Body of pancreas (tissue), 4 donors: Measurements from ENCODE around the gene RET. TPM values are rescaled to one million over a fixed set of nuclear protein-coding genes. Genes with fewer than 3 reads are reported as not detected.

ENCODE experiments used
- ATAC-seq: fragments of 150-250 bp; one replicate; pipeline ENCODE4 v1.9.1; 2016
- DNase-seq, 4 donors: peaks; one replicate each; pipeline ENCODE4 v3.0.0-alpha.2; 2019
- H3K27ac ChIP-seq, 4 donors: fragments of 200-600 bp; sonication (generic); 1 replicate in 3 of 4; 2 replicates in 1 of 4; pipeline versions ENCODE4 v1.5.1 to v1.6.1; 2016 to 2019; ENCODE audit warnings: mild to moderate bottlenecking in 1 of 4, mixed read lengths in 1 of 4, moderate library complexity in 1 of 4
- H3K27me3 ChIP-seq, 2 donors: fragments of 200-600 bp; sonication (generic); one replicate each; pipeline ENCODE4 v1.6.0; 2016; ENCODE audit warnings: mild to moderate bottlenecking in 1 of 2
- H3K36me3 ChIP-seq, 2 donors: fragments of 200-600 bp; sonication (generic); replicated peaks in 1 of 2; 2 replicates each; pipeline ENCODE4 v1.5.1; 2016; ENCODE audit warnings: low read depth in 2 of 2; ENCODE audit not compliant: insufficient read depth in 1 of 2
- H3K4me1 ChIP-seq: fragments of 200-600 bp; sonication (generic); one replicate; pipeline ENCODE4 v1.6.0; 2016
- H3K4me3 ChIP-seq, 2 donors: fragments of 200-600 bp; sonication (generic); 1 replicate in 1 of 2; 2 replicates in 1 of 2; pipeline ENCODE4 v1.5.1; 2016 to 2019
- H3K9me3 ChIP-seq, 3 donors: fragments of 200-600 bp; sonication (generic); 1 replicate in 2 of 3; 2 replicates in 1 of 3; pipeline ENCODE4 v1.5.1; 2016
- CTCF ChIP-seq, 7 experiments: fragments of 450-650 bp in 4 of 7; fragments of 200-600 bp in 3 of 7; sonication (generic) in 3 of 7; IDR thresholded peaks; one replicate each; pipeline ENCODE4 v1.5.1; 2016 to 2019; ENCODE audit warnings: antibody characterized with exemption in 7 of 7
- POLR2A ChIP-seq, 3 donors: fragments of 450-650 bp; IDR thresholded peaks; one replicate each; pipeline ENCODE4 v1.6.1; 2016; ENCODE audit warnings: antibody characterized with exemption in 3 of 3, mild to moderate bottlenecking in 2 of 3
- WGBS, 2 donors: methylation state at CpG; one replicate each; pipeline ENCODE4 v1.1.5; 2017; 5-methylcytosine and 5-hydroxymethylcytosine counted together
- intact Hi-C: fragments of 100-400 bp; cut with DNase I; formaldehyde crosslinking; loops from one replicate; pipeline ENCODE4 v1.15.1; 2023
- total RNA-seq, 2 donors: library from RNA; depleted of rRNA; stranded (reverse); fragments of >200 nt; gene quantifications; one replicate each; pipeline ENCODE4 v1.1.0, GENCODE V29; 2016

The RET gene
- total RNA-seq, 2 donors from 2014 or later, result 0.78 to 1.6 TPM

GRCh38 chr10:43109671-43110249, 32.9 kb downstream of the RET start:
- intact Hi-C loops, result loop anchor here (5.0 to 10.0 kb wide), 2 partner anchors 232 to 355 kb away; no protein-coding TSS in a partner anchor
- no peaks in the 10 kb centered on the region for H3K9me3 ChIP-seq
- no peak overlapping the region for H3K4me3 ChIP-seq
- no peak overlapping the region for H3K27ac ChIP-seq
- peaks cover 12% of the 10 kb centered on the region for H3K4me1 ChIP-seq
- DNase-seq (no peak), ATAC-seq (no peak)
- WGBS, 2 donors, result 69 to 80% methylated on average over 19 to 20 of the region's 20 CpGs
- no peaks in the 10 kb centered on the region for H3K27me3 ChIP-seq
- no peaks in the 10 kb centered on the region for H3K36me3 ChIP-seq
- no peak for TF ChIP-seq POLR2A (IDR thresholded peaks at IDR 0.05)
- TF ChIP-seq CTCF (IDR thresholded peaks at IDR 0.05), result no peak

- Histone ChIP-seq H3K4me1 (peaks cover 4% of the 10 kb centered on the region), H3K9me3 (no peaks in the 10 kb centered on the region), H3K4me3 (no peak overlapping the region), H3K36me3 (no peaks in the 10 kb centered on the region), H3K27ac (no peak overlapping the region), H3K27me3 (no peaks in the 10 kb centered on the region)
- DNase-seq (peak in 1 of 4 donors; percentile 45), ATAC-seq (no peak)
- 70 to 82% methylated on average over 4 to 7 of the region's 7 CpGs for WGBS, 2 donors
- intact Hi-C loops, result loop anchor here (5.0 kb wide), 1 partner anchor 233 kb away; no protein-coding TSS in a partner anchor
- TF ChIP-seq CTCF (IDR thresholded peaks at IDR 0.05) (no peak), POLR2A (IDR thresholded peaks at IDR 0.05) (no peak)
Observed at GRCh38 chr10:43110338-43111071, 33.6 kb downstream of the RET start.

GRCh38 chr10:43111101-43111500, 34.2 kb downstream of the RET start:
- no peak for ATAC-seq
- intact Hi-C loops, result loop anchor here (5.0 kb wide), 1 partner anchor 234 kb away; no protein-coding TSS in a partner anchor
- Histone ChIP-seq H3K4me1 (no peaks in the 10 kb centered on the region), H3K4me3 (no peak overlapping the region), H3K36me3 (no peaks in the 10 kb centered on the region), H3K9me3 (no peaks in the 10 kb centered on the region), H3K27me3 (no peaks in the 10 kb centered on the region), H3K27ac (no peak overlapping the region)
- WGBS, 2 donors, result 78 to 85% methylated on average over 4 to 11 of the region's 11 CpGs
- no peak for DNase-seq
- TF ChIP-seq CTCF (IDR thresholded peaks at IDR 0.05) (no peak), POLR2A (IDR thresholded peaks at IDR 0.05) (no peak)

- H3K27ac ChIP-seq, result no peak overlapping the region
- no peak for ATAC-seq
- H3K36me3 ChIP-seq, result no peaks in the 10 kb centered on the region
- no peak for DNase-seq
- no peak overlapping the region for H3K4me3 ChIP-seq
- no peaks in the 10 kb centered on the region for H3K9me3 ChIP-seq
- WGBS, 2 donors, result 69 to 85% methylated on average over 7 to 17 of the region's 17 CpGs
- intact Hi-C loops, result loop anchor here (5.0 kb wide), 1 partner anchor 235 kb away; no protein-coding TSS in a partner anchor
- TF ChIP-seq CTCF (IDR thresholded peaks at IDR 0.05), result no peak
- TF ChIP-seq POLR2A (IDR thresholded peaks at IDR 0.05), result no peak
- H3K4me1 ChIP-seq, result no peaks in the 10 kb centered on the region
- H3K27me3 ChIP-seq, result no peaks in the 10 kb centered on the region
Observed at GRCh38 chr10:43111921-43112607, 35.2 kb downstream of the RET start.
